IMR-90 (cell line): ENCODE data around the gene ACTN2.

ENCODE experiments used
- BHLHE40 ChIP-seq: fragments of 150-350 bp; IDR thresholded peaks from 2 replicates; pipeline ENCODE4 v1.6.1; 2016; ENCODE audit warnings: mild to moderate bottlenecking, low read depth, low read length
- CEBPB ChIP-seq: IDR thresholded peaks from 2 replicates; pipeline ENCODE4 v1.6.1; 2012; ENCODE audit warnings: low read depth, low read length, improper control_type of control experiment
- POLR2A ChIP-seq: IDR thresholded peaks from 2 replicates; pipeline ENCODE4 v1.6.1; 2012; ENCODE audit warnings: mild to moderate bottlenecking, low read depth, low read length
- TF ChIP-seq, protein P1 (sequence below): conservative IDR thresholded peaks from 2 replicates; pipeline ENCODE4 v1.5.1; 2012; ENCODE audit warnings: mild to moderate bottlenecking, low read depth, low read length, improper control_type of control experiment
- TF ChIP-seq, protein P2 (sequence below): fragments of 150-350 bp; IDR thresholded peaks from 2 replicates; pipeline ENCODE4 v1.6.1; 2017; ENCODE audit warnings: mild to moderate bottlenecking, antibody characterized with exemption, low read length, low read depth

DNA sequence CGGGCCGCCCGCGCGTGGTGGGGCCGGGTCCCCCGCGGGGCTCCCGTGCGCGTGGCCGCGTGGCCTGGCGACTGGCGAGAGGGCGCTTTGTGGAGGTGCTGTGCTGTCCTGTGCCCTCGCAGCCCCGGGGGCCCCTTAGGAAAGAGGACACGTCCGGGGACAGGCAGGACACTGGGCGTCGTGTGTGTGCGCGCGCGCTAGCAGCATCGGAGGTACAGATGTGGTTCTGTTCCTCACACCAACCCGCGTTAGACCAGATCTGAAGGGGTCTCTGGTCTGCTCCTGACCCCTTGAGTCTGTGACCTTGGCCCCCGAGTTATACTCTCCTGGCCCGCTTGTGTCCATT is 489 bp downstream of the ACTN2 start:
- no peak for TF ChIP-seq BHLHE40
- TF ChIP-seq, protein P1, sequence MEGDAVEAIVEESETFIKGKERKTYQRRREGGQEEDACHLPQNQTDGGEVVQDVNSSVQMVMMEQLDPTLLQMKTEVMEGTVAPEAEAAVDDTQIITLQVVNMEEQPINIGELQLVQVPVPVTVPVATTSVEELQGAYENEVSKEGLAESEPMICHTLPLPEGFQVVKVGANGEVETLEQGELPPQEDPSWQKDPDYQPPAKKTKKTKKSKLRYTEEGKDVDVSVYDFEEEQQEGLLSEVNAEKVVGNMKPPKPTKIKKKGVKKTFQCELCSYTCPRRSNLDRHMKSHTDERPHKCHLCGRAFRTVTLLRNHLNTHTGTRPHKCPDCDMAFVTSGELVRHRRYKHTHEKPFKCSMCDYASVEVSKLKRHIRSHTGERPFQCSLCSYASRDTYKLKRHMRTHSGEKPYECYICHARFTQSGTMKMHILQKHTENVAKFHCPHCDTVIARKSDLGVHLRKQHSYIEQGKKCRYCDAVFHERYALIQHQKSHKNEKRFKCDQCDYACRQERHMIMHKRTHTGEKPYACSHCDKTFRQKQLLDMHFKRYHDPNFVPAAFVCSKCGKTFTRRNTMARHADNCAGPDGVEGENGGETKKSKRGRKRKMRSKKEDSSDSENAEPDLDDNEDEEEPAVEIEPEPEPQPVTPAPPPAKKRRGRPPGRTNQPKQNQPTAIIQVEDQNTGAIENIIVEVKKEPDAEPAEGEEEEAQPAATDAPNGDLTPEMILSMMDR, result no peak
- TF ChIP-seq POLR2A, result no peak
- TF ChIP-seq CEBPB, result no peak
- TF ChIP-seq, protein P2, sequence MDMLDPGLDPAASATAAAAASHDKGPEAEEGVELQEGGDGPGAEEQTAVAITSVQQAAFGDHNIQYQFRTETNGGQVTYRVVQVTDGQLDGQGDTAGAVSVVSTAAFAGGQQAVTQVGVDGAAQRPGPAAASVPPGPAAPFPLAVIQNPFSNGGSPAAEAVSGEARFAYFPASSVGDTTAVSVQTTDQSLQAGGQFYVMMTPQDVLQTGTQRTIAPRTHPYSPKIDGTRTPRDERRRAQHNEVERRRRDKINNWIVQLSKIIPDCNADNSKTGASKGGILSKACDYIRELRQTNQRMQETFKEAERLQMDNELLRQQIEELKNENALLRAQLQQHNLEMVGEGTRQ, result no peak
